ENCODE data around the gene FEM1C. TPM values are rescaled to one million over a fixed set of nuclear protein-coding genes. Genes with fewer than 3 reads are reported as not detected.

The FEM1C gene
- total RNA-seq, 2 donors from 2014 or later, result 4.9 to 11.9 TPM

DNA sequence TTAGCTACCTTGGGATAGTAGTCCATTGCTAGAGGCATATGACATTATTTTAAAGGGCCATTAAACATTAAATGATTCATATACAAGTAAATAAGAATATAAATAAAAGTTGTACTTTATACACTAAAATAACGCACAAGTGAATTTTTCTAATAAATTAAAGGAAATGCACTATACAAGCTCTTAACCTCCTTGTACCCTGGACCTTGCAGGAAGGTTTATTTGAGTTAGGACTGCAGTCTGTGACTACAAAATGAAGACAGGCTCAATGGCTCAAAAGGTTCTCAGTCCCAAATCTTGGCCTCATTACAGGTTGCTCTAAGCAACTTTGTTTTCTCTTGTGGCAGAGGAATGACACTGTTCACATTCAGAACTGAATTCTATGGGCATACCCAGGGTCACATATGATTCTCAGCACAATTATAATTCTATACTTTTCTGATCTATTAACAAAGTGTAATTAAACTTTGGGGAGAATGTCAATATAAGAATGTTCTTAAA, 34.4 kb downstream of the FEM1C start:
- no peaks in the 10 kb centered on the region for H3K27me3 ChIP-seq
- H3K4me3 ChIP-seq, result no peak overlapping the region
- no peak overlapping the region for H3K27ac ChIP-seq
- TF ChIP-seq, protein P1, sequence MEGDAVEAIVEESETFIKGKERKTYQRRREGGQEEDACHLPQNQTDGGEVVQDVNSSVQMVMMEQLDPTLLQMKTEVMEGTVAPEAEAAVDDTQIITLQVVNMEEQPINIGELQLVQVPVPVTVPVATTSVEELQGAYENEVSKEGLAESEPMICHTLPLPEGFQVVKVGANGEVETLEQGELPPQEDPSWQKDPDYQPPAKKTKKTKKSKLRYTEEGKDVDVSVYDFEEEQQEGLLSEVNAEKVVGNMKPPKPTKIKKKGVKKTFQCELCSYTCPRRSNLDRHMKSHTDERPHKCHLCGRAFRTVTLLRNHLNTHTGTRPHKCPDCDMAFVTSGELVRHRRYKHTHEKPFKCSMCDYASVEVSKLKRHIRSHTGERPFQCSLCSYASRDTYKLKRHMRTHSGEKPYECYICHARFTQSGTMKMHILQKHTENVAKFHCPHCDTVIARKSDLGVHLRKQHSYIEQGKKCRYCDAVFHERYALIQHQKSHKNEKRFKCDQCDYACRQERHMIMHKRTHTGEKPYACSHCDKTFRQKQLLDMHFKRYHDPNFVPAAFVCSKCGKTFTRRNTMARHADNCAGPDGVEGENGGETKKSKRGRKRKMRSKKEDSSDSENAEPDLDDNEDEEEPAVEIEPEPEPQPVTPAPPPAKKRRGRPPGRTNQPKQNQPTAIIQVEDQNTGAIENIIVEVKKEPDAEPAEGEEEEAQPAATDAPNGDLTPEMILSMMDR (IDR thresholded peaks at IDR 0.05), result no peak
- no peaks in the 10 kb centered on the region for H3K36me3 ChIP-seq (replicated peaks in 1 of 2; ENCODE audit: insufficient read depth in 1 of 2, low read depth in 2 of 2)
- intact Hi-C loops (cut with DNase I), result no loop called here
- H3K4me1 ChIP-seq, result no peaks in the 10 kb centered on the region
- no peak for DNase-seq
- H3K9me3 ChIP-seq, result no peaks in the 10 kb centered on the region
- no peak for ATAC-seq
- 0 to 35% methylated on average over 1 of the region's 1 CpG for WGBS, 2 donors

GRCh38 chr5:115509547-115509946, 35.0 kb downstream of the FEM1C start:
- no peak for TF ChIP-seq POLR2A (IDR thresholded peaks at IDR 0.05)
- H3K27ac ChIP-seq, result no peak overlapping the region
- no peak overlapping the region for H3K4me3 ChIP-seq
- H3K4me1 ChIP-seq, result no peaks in the 10 kb centered on the region
- no peaks in the 10 kb centered on the region for H3K27me3 ChIP-seq
- 86 to 88% methylated on average over 2 of the region's 2 CpGs for WGBS, 2 donors
- ATAC-seq (no peak), DNase-seq (no peak)
- H3K36me3 ChIP-seq (replicated peaks in 1 of 2; ENCODE audit: insufficient read depth in 1 of 2, low read depth in 2 of 2), result no peaks in the 10 kb centered on the region
- no peaks in the 10 kb centered on the region for H3K9me3 ChIP-seq
- intact Hi-C loops (cut with DNase I), result no loop called here

GRCh38 chr5:115507681-115508080, 36.9 kb downstream of the FEM1C start:
- TF ChIP-seq POLR2A (IDR thresholded peaks at IDR 0.05), result no peak
- TF ChIP-seq, protein P1 (IDR thresholded peaks at IDR 0.05), result no peak
- Histone ChIP-seq H3K27ac (no peak overlapping the region), H3K4me3 (no peak overlapping the region), H3K36me3 (replicated peaks in 1 of 2; ENCODE audit: insufficient read depth in 1 of 2, low read depth in 2 of 2) (no peaks in the 10 kb centered on the region), H3K9me3 (no peaks in the 10 kb centered on the region), H3K27me3 (no peaks in the 10 kb centered on the region), H3K4me1 (no peaks in the 10 kb centered on the region)
- ATAC-seq, result no peak
- intact Hi-C loops (cut with DNase I), result no loop called here
- 81 to 86% methylated on average over 2 of the region's 2 CpGs for WGBS, 2 donors
- no peak for DNase-seq

DNA sequence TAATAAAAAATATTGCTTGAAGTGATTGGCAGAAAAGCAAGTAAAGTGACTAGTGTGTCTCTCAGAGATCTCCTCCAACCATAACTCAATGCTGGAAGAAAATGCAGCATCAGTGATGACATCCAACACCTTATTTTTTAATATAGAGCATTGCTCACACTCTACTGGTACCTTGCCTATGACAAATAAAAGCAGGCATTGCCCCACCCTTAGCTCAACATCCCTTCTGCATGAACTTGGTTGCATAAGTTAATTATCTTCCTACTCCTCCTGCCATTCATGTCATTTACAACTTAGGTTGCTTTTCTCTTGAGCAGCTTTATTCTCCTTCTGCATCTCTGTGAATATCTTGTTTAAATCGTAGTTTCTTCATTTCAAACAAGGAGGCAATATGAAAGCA, 41.2 kb downstream of the FEM1C start:
- DNase-seq, result no peak
- no peaks in the 10 kb centered on the region for H3K27me3 ChIP-seq
- no peak for ATAC-seq
- intact Hi-C loops (cut with DNase I), result no loop called here
- H3K27ac ChIP-seq, result no peak overlapping the region
- H3K36me3 ChIP-seq (replicated peaks in 1 of 2; ENCODE audit: insufficient read depth in 1 of 2, low read depth in 2 of 2), result no peaks in the 10 kb centered on the region
- no peak overlapping the region for H3K4me3 ChIP-seq
- TF ChIP-seq POLR2A (IDR thresholded peaks at IDR 0.05), result no peak
- TF ChIP-seq, protein P1 (IDR thresholded peaks at IDR 0.05), result no peak
- 92 to 100% methylated on average over 1 of the region's 1 CpG for WGBS, 2 donors
- no peaks in the 10 kb centered on the region for H3K9me3 ChIP-seq
- no peaks in the 10 kb centered on the region for H3K4me1 ChIP-seq

DNA sequence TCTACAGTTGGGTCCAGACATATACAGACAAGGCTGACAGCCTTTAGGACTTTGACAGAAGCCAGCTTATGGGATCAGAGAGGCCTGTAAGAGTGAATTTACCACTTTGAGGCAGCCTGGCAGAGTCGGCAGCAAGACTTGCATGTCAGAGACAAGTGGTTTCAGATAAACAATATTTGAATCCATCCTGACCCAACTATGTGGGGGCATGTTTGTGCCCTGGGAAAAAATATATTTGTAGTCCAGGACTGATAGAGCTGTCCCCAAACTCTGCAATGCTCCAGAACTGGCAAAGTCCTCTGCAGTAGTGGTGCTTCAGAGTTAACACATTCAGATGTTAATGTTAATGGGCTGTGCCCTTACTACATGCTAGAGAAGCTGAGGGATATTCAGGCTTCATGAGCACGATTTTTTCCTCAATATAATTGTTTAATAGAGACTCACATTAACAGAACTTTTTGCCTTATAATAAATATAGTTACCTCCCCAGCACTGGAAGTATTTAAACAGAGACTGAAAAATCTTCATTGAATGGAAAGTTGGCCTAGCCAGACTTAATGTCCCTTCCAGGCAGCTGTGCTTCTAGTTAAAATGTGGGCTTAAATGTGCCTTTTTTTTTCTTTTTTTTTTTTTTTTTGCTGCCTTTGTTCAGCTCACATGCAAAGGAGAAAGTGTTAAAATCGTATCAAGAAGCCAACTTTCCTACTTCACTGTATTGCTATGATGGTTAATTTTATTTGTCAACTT, 42.9 kb downstream of the FEM1C start:
- 46 to 52% methylated on average over 3 of the region's 3 CpGs for WGBS, 2 donors
- ATAC-seq, result no peak
- intact Hi-C loops (cut with DNase I), result no loop called here

More for the DNA sequence above, 42.9 kb downstream of the FEM1C start:
- no peak for DNase-seq
- H3K27ac ChIP-seq, result no peak overlapping the region
- H3K36me3 ChIP-seq (replicated peaks in 1 of 2; ENCODE audit: insufficient read depth in 1 of 2, low read depth in 2 of 2), result no peaks in the 10 kb centered on the region
- H3K4me3 ChIP-seq, result no peak overlapping the region
- no peaks in the 10 kb centered on the region for H3K27me3 ChIP-seq
- TF ChIP-seq POLR2A (IDR thresholded peaks at IDR 0.05), result no peak
- TF ChIP-seq, protein P1 (IDR thresholded peaks at IDR 0.05), result no peak
- no peaks in the 10 kb centered on the region for H3K4me1 ChIP-seq
- no peaks in the 10 kb centered on the region for H3K9me3 ChIP-seq
